Activated T-cell treated with anti-CD3 and anti-CD28 coated beads, Interleukin-2, amount 50 U/mL, for 1 hour (primary cell): ENCODE measurements around the gene CTSH.
"Not testable (repeated sequence)": the region's sequence is repeated elsewhere in the genome, so short reads cannot be mapped to it uniquely, and the experiment has no call there.

Experiments
- DNase-seq: peaks from one replicate; pipeline ENCODE4 v3.0.0-alpha.2; 2020

The CTSH gene

GRCh38 chr15:78879517-78880241 is 65.2 kb downstream of the CTSH start:
- no peak for DNase-seq

- DNase-seq = no peak
These were observed 66.5 kb downstream of the CTSH start for GRCh38 chr15:78878356-78878755.

- not testable (repeated sequence) for DNase-seq
These were observed 67.9 kb downstream of the CTSH start for GRCh38 chr15:78876954-78877353.

GRCh38 chr15:78875107-78875914 is 69.5 kb downstream of the CTSH start:
- DNase-seq = no peak

GRCh38 chr15:78873793-78874765 is 70.8 kb downstream of the CTSH start:
- peak; percentile 49 for DNase-seq

- DNase-seq = peak; percentile 86
These were observed 71.7 kb downstream of the CTSH start for GRCh38 chr15:78872972-78873792.

- DNase-seq = peak; percentile 96
These were observed 72.5 kb downstream of the CTSH start, which contains the start of gene MORF4L1 for GRCh38 chr15:78872155-78872971. Gene MORF4L1 (plus strand): TSS chr15:78872890. CDS start chr15:78873018, 128 bp downstream.

- DNase-seq = not testable (repeated sequence)
These were observed 73.2 kb downstream of the CTSH start for GRCh38 chr15:78871483-78872127.
